GM12875 (cell line): ENCODE results near the gene HEPACAM.
A peak's percentile ranks its signal among the peaks of the same experiment; 100 is the strongest.

Source experiments
- H3K4me3 ChIP-seq: one replicate; pipeline ENCODE4 v1.5.1; 2011; ENCODE audit warnings: low read depth, low read length, control low read depth
- TF ChIP-seq, protein P1 (sequence below): IDR thresholded peaks from 2 replicates; pipeline ENCODE4 v1.5.1; 2011; ENCODE audit warnings: low read depth, mild to moderate bottlenecking, control low read depth, inconsistent platforms, low read length, moderate library complexity, borderline replicate concordance; ENCODE audit not compliant: insufficient read depth

Gene HEPACAM

GRCh38 chr11:124953753-124954589 is 18.1 kb upstream of the HEPACAM start, which contains the start of gene CCDC15:
Gene CCDC15, plus strand, starts transcription at chr11:124954202. Its CDS starts 531 bp downstream, at chr11:124954733.
- TF ChIP-seq, protein P1, sequence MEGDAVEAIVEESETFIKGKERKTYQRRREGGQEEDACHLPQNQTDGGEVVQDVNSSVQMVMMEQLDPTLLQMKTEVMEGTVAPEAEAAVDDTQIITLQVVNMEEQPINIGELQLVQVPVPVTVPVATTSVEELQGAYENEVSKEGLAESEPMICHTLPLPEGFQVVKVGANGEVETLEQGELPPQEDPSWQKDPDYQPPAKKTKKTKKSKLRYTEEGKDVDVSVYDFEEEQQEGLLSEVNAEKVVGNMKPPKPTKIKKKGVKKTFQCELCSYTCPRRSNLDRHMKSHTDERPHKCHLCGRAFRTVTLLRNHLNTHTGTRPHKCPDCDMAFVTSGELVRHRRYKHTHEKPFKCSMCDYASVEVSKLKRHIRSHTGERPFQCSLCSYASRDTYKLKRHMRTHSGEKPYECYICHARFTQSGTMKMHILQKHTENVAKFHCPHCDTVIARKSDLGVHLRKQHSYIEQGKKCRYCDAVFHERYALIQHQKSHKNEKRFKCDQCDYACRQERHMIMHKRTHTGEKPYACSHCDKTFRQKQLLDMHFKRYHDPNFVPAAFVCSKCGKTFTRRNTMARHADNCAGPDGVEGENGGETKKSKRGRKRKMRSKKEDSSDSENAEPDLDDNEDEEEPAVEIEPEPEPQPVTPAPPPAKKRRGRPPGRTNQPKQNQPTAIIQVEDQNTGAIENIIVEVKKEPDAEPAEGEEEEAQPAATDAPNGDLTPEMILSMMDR, result no peak
- H3K4me3 ChIP-seq, result peak within 1 kb of the TSS; percentile 51

DNA sequence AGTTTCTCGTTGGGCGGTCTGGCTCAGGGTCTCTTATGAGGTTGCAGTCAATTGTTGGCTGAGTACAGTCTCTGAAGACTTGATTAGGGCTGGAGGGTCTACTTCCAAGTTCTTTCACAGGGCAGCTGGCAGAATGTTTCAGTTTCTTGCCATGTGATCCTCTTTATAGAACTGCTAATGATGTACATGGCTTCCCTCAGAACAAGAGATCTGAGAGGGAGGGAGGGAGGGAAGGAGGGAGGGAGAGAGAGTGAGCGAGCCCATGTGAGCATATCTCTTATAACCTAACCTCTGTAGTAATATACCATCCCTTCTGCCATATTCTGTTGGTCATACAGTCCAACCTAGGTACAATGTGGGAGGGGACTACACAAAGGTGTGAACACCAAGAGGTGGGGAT is 15.5 kb upstream of the HEPACAM start:
- H3K4me3 ChIP-seq, result no peak overlapping the region
- TF ChIP-seq, protein P1, result no peak

DNA sequence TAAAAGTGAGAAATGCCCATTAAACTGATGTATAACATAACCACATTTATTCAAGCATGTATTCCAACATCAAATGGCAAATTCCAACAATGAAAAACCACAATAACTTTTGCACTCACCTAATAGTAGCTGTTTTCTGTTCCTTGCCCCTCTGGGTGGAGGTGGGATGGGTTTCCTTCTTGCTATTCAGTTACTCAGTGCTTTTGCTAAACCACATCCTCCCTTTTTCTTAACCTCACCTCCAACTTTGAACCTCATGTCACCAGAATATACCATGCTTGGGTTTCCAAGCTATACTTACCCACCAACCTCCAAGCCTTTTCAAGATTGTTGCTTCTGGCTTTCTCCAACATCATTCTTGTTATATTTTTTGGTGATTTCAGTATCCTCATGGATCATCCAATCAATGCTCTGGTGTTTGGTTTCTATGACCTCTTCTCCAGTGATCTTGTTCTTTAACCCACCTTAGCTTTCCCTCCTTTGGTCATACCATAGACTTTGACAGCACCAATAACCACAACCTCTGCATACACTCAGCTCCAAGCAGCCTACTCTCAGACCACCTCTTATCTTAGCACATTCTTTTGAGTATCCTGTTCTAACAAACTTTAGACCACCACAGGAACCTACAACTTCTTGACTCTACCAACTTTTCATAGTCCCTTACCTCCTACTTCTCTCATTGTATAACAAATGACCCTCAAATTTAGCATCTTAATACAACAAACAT is 14.9 kb upstream of the HEPACAM start:
- TF ChIP-seq, protein P1, result no peak

GRCh38 chr11:124946735-124947141 is 10.9 kb upstream of the HEPACAM start:
- no peak overlapping the region for H3K4me3 ChIP-seq
- TF ChIP-seq, protein P1, result no peak

More for the DNA sequence above, 14.9 kb upstream of the HEPACAM start:
- H3K4me3 ChIP-seq, result no peak overlapping the region

DNA sequence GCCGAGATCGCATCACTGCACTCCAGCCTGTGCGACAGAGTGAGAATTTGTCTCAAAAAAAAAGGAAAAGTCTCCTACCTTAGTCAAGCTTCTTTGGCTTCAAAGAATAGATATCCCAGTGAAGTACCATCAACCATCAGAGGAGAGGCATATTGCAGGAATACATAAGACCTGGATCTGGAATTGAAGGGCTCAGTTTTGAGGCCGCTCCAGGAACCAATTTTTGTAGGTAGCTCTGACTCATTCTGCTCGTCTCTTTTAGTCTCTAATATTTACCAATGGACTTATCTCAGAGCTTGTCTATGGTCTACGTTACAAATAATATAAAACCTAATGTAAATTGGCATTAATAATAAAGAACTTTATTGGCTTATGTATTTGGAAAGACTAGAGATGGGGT is 10.0 kb upstream of the HEPACAM start:
- TF ChIP-seq, protein P1, result no peak
- H3K4me3 ChIP-seq, result no peak overlapping the region

- TF ChIP-seq, protein P1, result no peak
- H3K4me3 ChIP-seq, result no peak overlapping the region
Measured at GRCh38 chr11:124944565-124944964, 8.7 kb upstream of the HEPACAM start.
